ENCODE data around the gene SP9.

- TF ChIP-seq, protein P1, sequence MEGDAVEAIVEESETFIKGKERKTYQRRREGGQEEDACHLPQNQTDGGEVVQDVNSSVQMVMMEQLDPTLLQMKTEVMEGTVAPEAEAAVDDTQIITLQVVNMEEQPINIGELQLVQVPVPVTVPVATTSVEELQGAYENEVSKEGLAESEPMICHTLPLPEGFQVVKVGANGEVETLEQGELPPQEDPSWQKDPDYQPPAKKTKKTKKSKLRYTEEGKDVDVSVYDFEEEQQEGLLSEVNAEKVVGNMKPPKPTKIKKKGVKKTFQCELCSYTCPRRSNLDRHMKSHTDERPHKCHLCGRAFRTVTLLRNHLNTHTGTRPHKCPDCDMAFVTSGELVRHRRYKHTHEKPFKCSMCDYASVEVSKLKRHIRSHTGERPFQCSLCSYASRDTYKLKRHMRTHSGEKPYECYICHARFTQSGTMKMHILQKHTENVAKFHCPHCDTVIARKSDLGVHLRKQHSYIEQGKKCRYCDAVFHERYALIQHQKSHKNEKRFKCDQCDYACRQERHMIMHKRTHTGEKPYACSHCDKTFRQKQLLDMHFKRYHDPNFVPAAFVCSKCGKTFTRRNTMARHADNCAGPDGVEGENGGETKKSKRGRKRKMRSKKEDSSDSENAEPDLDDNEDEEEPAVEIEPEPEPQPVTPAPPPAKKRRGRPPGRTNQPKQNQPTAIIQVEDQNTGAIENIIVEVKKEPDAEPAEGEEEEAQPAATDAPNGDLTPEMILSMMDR (IDR thresholded peaks at IDR 0.05), result no peak
- TF ChIP-seq POLR2A (IDR thresholded peaks at IDR 0.05), result no peak
Observed at GRCh38 chr2:174362949-174363348, 28.2 kb downstream of the SP9 start.
